NCI-H526 treated with DMSO at 0.1 percent for 48 hours (cell line): ENCODE data around the gene RCAN2.

Source experiments
- DNase-seq: peaks from one replicate; lab custom pipeline; 2025; lab: John Stamatoyannopoulos, UW

RCAN2 gene

DNA sequence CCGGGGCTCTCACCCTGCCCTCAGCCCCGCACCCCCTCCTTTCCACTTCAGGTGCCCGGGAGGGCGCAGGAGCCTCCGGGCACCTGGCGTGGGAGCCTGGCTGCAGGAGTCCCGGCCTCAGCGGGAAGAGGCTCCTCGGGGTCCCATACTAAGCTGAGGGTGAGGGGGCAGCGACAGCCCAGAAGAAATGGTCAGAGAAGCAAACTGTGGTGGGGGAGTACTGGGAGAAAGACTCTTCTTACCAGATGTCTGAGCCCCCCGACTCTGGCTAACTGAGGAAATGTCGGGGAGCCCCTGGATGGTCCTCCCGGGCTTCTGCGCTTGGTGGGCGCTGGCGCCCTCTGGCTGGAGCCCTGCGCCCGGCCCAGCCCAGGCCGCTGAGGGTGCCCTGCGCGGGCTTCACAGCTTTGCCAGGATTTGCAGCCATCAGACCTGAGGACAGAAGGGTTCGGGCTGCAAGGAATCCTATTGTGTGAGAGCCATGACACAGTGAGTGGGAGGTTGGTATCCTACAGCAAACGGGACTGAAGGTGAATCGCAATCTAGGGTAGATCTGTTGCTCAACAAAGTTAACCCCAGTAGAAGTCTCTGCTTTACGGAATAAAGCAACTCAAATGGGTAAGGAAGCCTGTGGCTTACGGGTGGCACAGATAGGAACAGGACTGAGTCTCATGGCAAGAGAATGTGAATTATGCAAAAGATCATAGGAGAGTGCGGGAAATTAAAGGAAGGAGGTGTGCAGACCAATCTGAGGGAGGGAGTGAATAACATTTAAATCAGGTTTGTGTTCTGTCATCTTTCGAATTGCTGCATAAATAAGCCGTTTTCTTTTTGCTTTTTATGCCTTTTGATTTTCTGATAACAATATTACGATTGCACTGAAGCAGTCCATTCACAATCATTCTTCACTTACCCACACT, 639 bp upstream of the RCAN2 start:
- peak; percentile 64 for DNase-seq

DNA sequence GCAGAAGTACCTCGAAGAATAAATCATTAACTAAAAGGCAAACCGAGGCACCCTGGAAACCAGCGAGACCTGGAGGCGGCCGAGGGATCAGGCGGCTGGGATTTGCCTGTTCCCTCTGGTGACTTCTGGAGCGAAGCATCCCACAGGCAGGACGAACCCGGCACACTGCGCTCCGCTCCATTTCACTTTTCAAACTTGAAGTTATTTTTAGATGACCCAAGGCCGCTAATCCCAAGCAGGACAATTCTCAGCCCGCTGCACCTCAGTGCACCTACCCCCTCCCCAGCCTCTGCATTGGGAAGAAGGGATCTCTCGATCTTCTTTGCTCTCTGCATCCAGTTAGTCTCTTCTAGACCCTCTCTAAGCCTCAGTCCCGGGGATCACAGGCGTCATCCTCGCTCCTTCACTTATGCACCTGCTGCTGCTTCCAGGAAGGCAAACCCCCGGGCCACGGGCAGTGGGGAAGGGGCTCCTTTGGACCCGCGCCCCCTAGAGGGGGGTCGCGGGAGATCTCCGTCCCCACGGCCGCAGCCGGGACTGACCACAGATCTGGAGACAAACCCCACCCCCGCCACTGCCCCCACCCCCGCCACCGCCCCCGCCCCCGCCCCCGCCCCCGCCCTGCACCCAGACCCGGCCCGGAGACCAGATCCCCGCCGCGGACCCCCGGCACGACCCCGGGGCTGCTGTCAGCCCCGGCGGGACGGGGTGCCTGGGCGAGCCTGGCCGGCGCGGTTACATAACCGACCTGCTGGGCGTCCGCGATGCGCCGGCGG, 636 bp downstream of the RCAN2 start:
- peak; percentile 40 for DNase-seq

DNA sequence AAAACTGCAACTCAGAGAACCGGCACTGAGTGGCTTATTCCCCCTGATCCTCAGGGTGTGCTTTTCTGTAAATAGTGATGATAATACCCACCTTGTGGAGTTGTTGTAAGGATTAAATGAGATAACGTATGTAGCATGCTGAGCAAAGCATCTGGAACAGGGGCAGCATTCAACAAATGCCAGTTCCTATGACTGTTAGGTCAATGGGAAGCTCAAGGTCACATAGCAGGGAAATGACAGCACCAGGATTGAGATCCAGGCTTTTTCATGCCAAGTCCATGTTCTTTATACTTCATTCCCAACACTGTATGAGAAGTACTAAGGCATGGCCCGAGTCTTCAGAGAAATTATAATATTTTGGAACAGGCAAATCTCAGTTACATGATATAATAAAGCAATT, 5.1 kb downstream of the RCAN2 start:
- no peak for DNase-seq

DNA sequence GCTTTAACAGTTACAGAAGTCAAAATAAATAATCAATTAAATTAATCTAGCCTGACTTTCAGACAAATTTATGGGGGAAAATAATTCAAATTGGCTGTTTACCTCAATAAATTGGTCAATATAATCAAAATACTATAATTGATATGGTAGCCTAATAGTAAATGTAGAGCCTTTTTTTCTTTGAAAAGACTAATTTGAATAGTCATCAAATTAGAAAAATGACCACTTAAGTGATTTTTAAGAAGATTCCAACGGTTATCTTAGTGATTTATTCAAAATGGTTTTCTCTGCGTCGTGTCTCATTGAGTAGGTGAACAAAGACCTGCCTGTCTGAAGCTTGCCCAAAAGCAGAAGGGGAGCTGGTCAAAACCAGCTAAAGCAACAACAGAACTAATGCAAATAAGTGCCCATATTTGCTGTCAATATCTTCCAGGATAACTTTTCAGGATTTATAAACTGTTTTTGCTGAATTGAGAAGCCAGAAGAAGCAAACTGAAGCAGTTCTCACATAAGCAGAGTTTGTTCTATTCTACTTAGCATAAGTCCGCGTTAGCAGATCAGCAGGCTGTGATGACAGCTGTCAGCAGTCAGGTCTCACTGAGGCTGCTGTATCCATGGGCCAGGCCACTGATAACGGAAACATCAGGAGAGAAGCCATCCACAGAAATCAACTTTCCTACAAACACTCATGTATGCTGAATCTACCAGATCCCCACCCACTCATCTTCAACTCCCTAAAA, 7.0 kb downstream of the RCAN2 start:
- DNase-seq = peak; percentile 41

GRCh38 chr6:46476301-46476700, 14.9 kb downstream of the RCAN2 start:
- no peak for DNase-seq

DNA sequence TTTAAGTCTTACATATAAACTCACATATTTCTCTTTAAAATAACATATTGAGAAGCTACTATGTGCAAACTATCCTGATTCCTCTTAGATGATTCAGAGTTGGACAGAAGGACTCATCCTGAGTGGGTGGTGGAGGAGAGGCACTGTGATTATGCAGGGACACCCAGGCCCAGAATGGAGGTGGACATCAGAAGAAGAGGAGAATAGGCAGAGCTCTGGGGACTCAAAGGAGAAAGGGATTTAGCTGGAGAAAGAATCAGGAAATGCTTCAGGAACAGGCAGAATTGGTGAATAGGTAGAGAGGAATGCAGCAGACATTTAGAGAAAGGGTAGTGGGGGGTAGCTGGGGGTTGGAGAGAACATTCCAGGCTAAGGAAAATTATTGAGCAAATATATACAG, 17.4 kb downstream of the RCAN2 start:
- no peak for DNase-seq

DNA sequence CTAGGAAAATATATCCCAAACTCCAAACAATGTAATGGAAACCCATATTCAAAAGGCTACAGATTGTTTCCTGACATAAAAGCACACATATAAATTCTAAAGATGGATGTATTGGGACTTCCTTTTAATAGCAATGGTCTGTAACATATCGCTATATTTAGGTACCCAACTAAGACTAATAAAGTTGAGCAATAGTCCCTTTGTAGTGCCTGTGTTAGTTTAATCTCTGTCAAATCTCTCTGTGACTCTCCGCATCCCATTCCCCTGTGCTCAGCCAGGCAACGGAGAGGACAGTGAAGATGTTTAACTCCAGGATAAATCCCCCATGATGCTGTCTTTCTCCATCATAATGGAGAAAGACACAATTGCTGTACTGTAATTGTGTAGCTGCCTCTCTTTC, 19.0 kb downstream of the RCAN2 start:
- no peak for DNase-seq

DNA sequence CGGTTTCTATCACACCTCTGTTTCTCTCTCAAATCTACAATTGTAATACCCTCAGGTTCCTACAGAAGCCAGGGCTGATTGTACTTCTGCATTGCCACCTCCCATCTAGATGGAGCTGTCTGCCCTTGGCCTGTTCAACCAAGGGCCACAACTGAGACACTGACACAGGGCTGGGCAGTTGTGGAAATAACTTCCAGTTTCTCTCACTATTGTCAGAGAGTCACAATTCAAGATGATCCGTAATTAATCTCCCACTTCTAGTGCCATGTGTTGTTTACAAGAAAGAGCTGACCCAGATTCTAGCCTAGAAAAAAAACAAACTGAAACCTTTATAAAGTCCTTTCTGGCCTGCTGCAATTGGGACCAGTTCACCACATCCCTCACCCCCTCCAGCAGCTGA, 22.2 kb downstream of the RCAN2 start:
- no peak for DNase-seq

DNA sequence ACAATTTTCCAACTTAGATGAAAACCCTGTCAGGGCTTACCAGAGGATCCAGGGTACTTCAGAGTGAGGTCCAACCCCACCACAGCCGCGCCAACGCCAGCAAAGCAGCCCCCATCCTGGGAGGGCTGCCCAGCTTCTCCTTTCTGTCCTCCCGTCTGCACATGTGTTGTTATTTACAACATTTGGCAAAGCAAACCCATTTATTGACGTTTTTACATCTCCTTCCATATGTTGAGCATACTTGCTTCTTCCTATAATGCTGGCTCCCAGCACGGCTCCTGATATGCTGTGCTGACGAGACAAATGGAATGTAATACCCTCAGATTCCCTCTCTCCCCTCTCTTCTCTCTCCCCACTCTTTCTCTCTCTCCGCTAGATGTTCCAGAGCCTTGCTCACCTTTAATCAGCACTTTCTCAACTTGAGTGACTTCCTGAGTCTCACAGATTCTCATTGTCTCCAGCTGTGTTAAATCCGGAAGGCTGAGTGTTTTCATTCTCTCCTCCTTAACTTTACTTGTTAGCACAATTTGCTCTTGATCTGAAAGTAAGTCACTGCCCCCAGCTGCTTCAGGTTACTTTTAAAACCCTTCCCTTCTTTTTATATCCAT, 22.7 kb downstream of the RCAN2 start:
- DNase-seq = no peak

DNA sequence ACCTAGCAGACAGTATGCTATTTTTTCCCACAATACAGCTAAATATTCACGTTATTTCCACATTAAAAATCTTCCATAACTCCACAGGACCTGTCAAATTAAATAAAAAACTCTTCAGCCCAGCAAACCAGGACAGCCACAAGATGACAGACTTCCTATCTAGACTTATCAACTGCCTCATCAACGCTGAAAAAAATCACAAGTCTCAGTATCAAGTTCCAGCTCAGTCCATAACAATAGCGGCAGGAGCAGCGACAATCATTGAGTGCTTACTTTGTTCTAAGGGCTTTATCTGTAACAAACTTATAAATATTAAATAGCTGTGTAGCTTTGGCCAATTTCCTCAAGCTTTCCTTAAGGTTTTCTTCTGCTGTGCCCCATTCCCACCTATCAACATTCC, 24.7 kb downstream of the RCAN2 start:
- DNase-seq = no peak

- DNase-seq = no peak
Observed at GRCh38 chr6:46465294-46466165, 25.7 kb downstream of the RCAN2 start.

DNA sequence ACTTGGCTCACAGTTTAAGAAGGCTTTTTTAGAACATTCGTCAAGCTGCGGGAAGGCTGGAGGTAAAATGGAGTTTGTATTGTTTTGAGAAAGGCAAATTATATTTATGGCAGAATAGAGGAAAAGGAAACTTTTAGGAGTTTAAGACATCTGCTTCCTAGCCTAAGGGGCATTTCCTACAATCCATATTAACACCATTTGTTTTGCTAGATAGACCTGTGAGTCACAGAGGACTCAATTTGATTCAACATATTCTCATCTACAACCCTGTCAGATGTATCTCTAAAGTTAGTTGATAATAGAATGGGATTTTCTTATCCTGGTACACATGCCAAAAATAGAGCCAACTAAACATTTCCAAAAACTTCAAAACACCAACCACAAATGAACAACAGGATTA, 35.0 kb downstream of the RCAN2 start:
- DNase-seq = no peak

DNA sequence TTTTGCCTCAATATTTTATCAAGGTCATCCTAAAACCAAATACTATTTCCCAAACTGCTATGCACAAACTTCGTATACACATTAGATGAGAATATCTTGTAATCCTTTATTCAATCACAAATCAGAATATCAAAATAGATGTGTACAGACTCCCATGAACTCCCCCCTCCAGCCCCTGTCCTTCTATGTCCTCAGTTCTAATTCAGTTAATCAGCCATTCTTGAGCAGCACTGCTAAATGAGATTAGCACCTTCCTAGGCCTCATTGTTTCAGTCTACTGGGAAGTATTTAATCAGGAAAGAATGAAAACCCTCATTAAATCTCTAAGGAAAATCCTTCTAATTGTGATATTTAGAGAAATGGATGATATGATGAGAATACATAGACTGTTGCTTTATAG, 36.6 kb downstream of the RCAN2 start:
- DNase-seq = no peak

DNA sequence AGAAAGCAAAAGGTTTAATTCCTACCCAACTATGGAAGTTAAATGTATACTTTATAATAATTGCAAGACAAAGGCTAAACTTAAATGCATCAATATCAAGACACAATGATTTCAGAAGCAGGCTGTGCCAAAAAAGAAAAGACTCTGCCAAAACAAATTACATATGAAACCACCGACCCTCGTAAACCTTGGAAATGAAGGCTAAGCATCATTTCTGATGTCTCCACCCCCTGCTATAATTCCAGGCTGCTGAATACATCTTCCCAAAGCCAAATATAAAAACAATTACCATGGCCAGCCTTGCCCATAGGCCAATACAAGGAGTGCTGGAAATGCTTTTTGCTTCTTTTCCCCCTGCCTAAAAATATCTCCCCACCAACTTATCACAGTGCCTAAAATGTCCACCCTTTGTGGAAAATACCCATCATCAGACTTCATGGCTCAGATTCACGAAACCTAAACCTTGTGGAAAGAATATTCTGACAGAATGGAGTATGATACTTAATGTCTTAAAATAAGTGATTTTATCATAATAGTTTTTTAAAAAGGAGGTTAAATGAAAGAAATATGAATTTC, 37.4 kb downstream of the RCAN2 start:
- no peak for DNase-seq

DNA sequence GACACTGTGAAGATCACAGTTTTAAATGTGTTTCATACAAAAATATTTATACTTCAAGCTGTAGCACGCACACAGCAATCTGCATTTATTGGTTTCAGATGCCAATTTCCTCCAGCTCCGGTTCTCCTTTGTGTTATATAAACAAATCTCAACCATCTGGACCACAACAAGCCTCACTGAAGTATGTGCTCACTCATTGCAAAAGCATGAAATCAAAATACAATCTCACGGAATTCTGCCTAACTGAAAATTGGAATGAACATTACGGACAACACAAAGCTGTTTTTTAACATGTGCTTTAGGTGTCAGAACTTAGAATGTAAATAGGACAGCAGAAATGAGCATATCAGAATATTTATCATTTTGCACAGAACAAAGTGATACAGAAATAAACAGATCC, 38.0 kb downstream of the RCAN2 start:
- no peak for DNase-seq

DNA sequence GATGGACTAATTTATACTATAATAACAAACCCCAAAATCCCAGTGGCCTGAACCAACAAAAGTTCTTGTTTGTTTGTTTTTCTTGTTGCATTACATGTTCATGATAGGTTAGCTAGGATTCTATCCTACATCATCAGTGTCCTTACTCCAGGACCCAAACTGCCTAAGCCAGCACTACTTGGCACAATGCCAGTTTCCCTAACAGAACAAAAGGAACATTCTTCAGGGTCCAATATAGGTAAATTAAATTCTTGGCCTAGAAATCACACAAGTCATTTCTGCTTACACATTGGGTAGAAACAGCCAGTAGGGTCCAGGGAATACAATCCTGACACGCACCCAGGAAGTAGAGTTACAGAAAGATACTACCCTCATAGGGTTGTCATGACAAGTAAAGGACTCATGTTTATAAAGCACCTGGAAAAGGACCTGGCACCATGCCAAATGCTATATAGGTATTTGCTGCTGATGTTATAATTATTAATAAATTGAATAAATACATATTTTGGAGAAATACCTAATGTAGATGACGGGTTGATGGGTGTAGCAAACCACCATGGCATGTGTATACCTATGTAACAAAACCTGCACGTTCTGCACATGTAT, 38.8 kb downstream of the RCAN2 start:
- no peak for DNase-seq

GRCh38 chr6:46451343-46451742, 39.9 kb downstream of the RCAN2 start:
- no peak for DNase-seq

GRCh38 chr6:46444772-46445454, 46.3 kb downstream of the RCAN2 start:
- DNase-seq = no peak

DNA sequence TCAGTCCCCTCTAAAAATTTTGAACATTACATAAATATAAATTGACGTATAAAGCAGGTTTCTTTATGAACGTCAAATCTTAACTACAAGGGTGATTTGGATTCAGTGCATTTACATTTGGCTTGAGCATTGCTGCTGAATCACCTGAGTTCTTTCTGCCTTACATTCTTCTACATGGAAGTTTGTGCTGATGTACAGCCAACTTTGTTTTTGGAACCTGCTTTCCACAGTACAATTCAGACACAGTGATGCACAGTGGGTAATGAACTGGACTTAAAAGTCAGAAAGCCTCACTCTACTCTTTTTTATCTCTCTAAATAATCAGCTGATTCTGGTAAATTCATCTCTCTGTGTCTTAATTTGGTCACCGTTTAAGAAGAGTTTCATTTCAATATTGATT, 47.6 kb downstream of the RCAN2 start:
- DNase-seq = no peak

GRCh38 chr6:46440641-46441040, 50.6 kb downstream of the RCAN2 start:
- no peak for DNase-seq
